Left lung (tissue), 10 donors: ENCODE measurements around the gene GATD1. TPM values are rescaled to one million over a fixed set of nuclear protein-coding genes. Genes with fewer than 3 reads are reported as not detected.

Source experiments
- ATAC-seq: fragments of 200-7000 bp; cut with Tn5 transposase; one replicate; pipeline ENCODE4 v1.9.1; 2020; ENCODE audit warnings: moderate library complexity
- DNase-seq, 4 donors: peaks; one replicate each; pipeline ENCODE4 v3.0.0-alpha.2; 2013 to 2020
- H3K27ac ChIP-seq, 2 donors: fragments of 200-600 bp; sonication (generic) in 1 of 2; one replicate each; pipeline versions ENCODE4 v1.5.0 to v1.8.0; 2020 to 2021
- H3K27me3 ChIP-seq, 2 donors: fragments of 200-600 bp; sonication (generic) in 1 of 2; one replicate each; pipeline versions ENCODE4 v1.5.0 to v1.8.0; 2020 to 2021
- H3K36me3 ChIP-seq, 2 donors: fragments of 200-600 bp; sonication (generic) in 1 of 2; one replicate each; pipeline versions ENCODE4 v1.5.0 to v1.8.0; 2020 to 2021
- H3K4me1 ChIP-seq, 2 donors: fragments of 200-600 bp; one replicate each; pipeline ENCODE4 v1.8.0; 2021
- H3K4me3 ChIP-seq, 2 donors: fragments of 200-600 bp; sonication (generic) in 1 of 2; one replicate each; pipeline versions ENCODE4 v1.5.0 to v1.8.0; 2020 to 2021; ENCODE audit warnings: mild to moderate bottlenecking in 1 of 2
- H3K9me3 ChIP-seq, 2 donors: fragments of 200-600 bp; sonication (generic) in 1 of 2; one replicate each; pipeline versions ENCODE4 v1.5.0 to v1.8.0; 2020 to 2021
- CTCF ChIP-seq, 2 donors: fragments of 200-600 bp; sonication (generic) in 1 of 2; IDR thresholded peaks; one replicate each; pipeline versions ENCODE4 v1.5.0 to v1.8.0; 2021; ENCODE audit warnings: antibody characterized with exemption in 2 of 2
- intact Hi-C, 2 donors: fragments of 100-400 bp; cut with DNase I; formaldehyde crosslinking; loops; one replicate each; pipeline versions ENCODE4 v1.11.2 to v1.14.2; 2022
- polyA plus RNA-seq, 6 donors: library from polyadenylated mRNA; unstranded; fragments of 120-200 nt; gene quantifications; one replicate each; pipeline ENCODE4 v1.2.1, GENCODE V29; 2013; ENCODE audit not compliant: insufficient read length in 6 of 6
- total RNA-seq, 2 donors: library from RNA; stranded (reverse); fragmentation: NEBNext Ultra II Directional; extraction: Animal tissue kit (Norgen Biotek cat#: 25700); gene quantifications; one replicate each; pipeline ENCODE4 v1.2.1, GENCODE V29; 2021
- donor health status: DM: no; HTN: yes; CAD: no.
- donor health status: DM: no; HTN: no; CAD: no.

GATD1 gene
- total and polyA plus RNA-seq, 8 donors, result 51.7 to 87.1 (median 64.7) TPM

GRCh38 chr11:779955-780532 lies 2.8 kb upstream of the GATD1 start:
- ATAC-seq (no peak), DNase-seq (no peak)
- no peak overlapping the region for H3K4me3 ChIP-seq
- H3K9me3 ChIP-seq, result no peaks in the 10 kb centered on the region
- peaks cover 16 to 45% of the 10 kb centered on the region in 2 donors for H3K4me1 ChIP-seq
- H3K27ac ChIP-seq, result no peak overlapping the region
- no peaks in the 10 kb centered on the region for H3K27me3 ChIP-seq
- H3K36me3 ChIP-seq, result peaks cover 0 to 4% of the 10 kb centered on the region in 2 donors
- no peak for TF ChIP-seq CTCF (IDR thresholded peaks at IDR 0.05)
- intact Hi-C loops, result no loop called here

GRCh38 chr11:778976-779954 lies 2.0 kb upstream of the GATD1 start:
- Histone ChIP-seq H3K9me3 (no peaks in the 10 kb centered on the region), H3K36me3 (peaks cover 0 to 6% of the 10 kb centered on the region in 2 donors), H3K4me1 (peaks cover 16 to 53% of the 10 kb centered on the region in 2 donors), H3K4me3 (no peak overlapping the region), H3K27ac (no peak overlapping the region), H3K27me3 (no peaks in the 10 kb centered on the region)
- ATAC-seq, result no peak
- intact Hi-C loops, result no loop called here
- no peak for TF ChIP-seq CTCF (IDR thresholded peaks at IDR 0.05)
- no peak for DNase-seq

- no peaks in the 10 kb centered on the region for H3K9me3 ChIP-seq
- intact Hi-C loops, result no loop called here
These were observed 563 bp downstream of the GATD1 start for GRCh38 chr11:776561-777287.

GRCh38 chr11:776263-776560 lies 1.1 kb downstream of the GATD1 start:
- H3K4me3 ChIP-seq, result peak overlapping the region; percentile 76 to 90
- DNase-seq (no peak), ATAC-seq (no peak)
- H3K36me3 ChIP-seq, result peaks cover 0 to 37% of the 10 kb centered on the region in 2 donors
- intact Hi-C loops, result no loop called here
- no peak overlapping the region for H3K27ac ChIP-seq
- no peaks in the 10 kb centered on the region for H3K27me3 ChIP-seq
- H3K9me3 ChIP-seq, result no peaks in the 10 kb centered on the region
- H3K4me1 ChIP-seq, result peaks cover 16 to 51% of the 10 kb centered on the region in 2 donors
- no peak for TF ChIP-seq CTCF (IDR thresholded peaks at IDR 0.05)

More at GRCh38 chr11:776561-777287, 563 bp downstream of the GATD1 start:
- TF ChIP-seq CTCF (IDR thresholded peaks at IDR 0.05), result no peak
- Histone ChIP-seq H3K4me3 (peak overlapping the region; percentile 76 to 90), H3K4me1 (peaks cover 16 to 53% of the 10 kb centered on the region in 2 donors), H3K27me3 (no peaks in the 10 kb centered on the region), H3K27ac (peak overlapping the region; percentile 59 to 78), H3K36me3 (peaks cover 0 to 31% of the 10 kb centered on the region in 2 donors)
- ATAC-seq (peak; percentile 38), DNase-seq (peak in 1 of 4 donors; percentile 85)
